Smooth muscle cell of the umbilical artery (primary cell): ENCODE data around the gene FAM43B. TPM values are rescaled to one million over a fixed set of nuclear protein-coding genes. Genes with fewer than 3 reads are reported as not detected.

Experiments
- total RNA-seq: library from RNA; depleted of rRNA; stranded (reverse); fragments of >200 nt; gene quantifications from 2 replicates; pipeline ENCODE4 v1.2.3, GENCODE V29; 2014

FAM43B gene
- 0.09 TPM in 1 of 2 replicates, not detected in the other for total RNA-seq

GRCh38 chr1:20551945-20552727 is at the start of gene FAM43B:
TSS of gene FAM43B (plus strand) at chr1:20552573. CDS start at chr1:20552974, 401 bp downstream.

GRCh38 chr1:20507564-20508410 is 44.6 kb upstream of the FAM43B start, which contains the start of gene MUL1:
TSS of gene MUL1 (minus strand) at chr1:20508151. CDS start at chr1:20508024, 127 bp downstream.

GRCh38 chr1:20588634-20589225 is 36.4 kb downstream of the FAM43B start, which contains the start of gene CDA:
TSS of gene CDA (plus strand) at chr1:20589097. CDS start at chr1:20589130, 33 bp downstream.

Other genes with a start within 250 kb of the FAM43B start
- 2.1 and 8.5 TPM in 2 replicates for gene CAMK2N1, start 66.4 kb upstream of the FAM43B start, total RNA-seq
- 27.3 and 30.6 TPM in 2 replicates for gene MUL1, start 44.4 kb upstream of the FAM43B start, total RNA-seq
- gene CDA, start 36.5 kb downstream of the FAM43B start, total RNA-seq, result 0.92 TPM in 1 of 2 replicates, not detected in the other
- gene PINK1, start 80.9 kb downstream of the FAM43B start, total RNA-seq, result 62.7 and 68.4 TPM in 2 replicates
- 445 and 563 TPM in 2 replicates for gene DDOST, start 108.8 kb downstream of the FAM43B start, total RNA-seq
- gene KIF17, start 165.4 kb downstream of the FAM43B start, total RNA-seq, result 1.2 and 2.2 TPM in 2 replicates
- 0.89 and 8.5 TPM in 2 replicates for gene SH2D5, start 180.1 kb downstream of the FAM43B start, total RNA-seq
- 252 and 277 TPM in 2 replicates for gene HP1BP3, start 234.7 kb downstream of the FAM43B start, total RNA-seq